ENCODE data around the gene DNASE1L1. TPM values are rescaled to one million over a fixed set of nuclear protein-coding genes. Genes with fewer than 3 reads are reported as not detected.

The DNASE1L1 gene
- total RNA-seq, 4 donors from 2014 or later = 40.7 to 92.9 (median 61.6) TPM

DNA sequence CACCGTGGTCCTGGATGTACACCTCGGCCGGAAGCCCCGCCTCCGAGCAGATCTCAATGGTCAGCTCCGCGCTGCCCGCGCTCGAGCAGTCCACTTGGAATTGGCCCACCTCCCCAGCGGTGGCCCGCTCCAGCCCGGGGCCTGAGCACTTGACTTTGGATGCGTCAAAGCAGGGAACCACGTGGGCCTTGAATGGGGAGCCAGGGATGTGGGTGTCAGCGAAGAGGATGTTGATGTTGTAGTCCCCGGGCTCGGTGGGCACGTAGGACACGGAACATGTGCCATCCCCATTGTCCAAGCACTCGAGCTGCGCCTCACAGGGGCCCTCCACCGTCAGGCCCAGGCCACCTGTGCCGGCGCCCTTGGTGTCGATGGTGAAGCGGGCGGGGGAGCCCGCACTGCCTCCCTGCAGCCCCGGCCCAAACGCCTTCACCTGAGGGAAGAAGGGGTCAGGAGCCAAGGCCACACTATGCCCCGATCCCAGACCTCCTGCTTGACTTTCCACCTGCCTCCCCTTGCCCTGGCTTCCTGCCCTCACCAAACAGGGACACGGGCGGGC lies 48.8 kb downstream of the DNASE1L1 start:
- DNase-seq = no peak
- TF ChIP-seq CTCF (IDR thresholded peaks at IDR 0.05) (no peak), POLR2A (IDR thresholded peaks at IDR 0.05) (no peak)
- 93 to 95% methylated on average over 13 to 31 of the region's 34 CpGs for WGBS, 2 donors
- Histone ChIP-seq H3K4me1 (no peaks in the 10 kb centered on the region), H3K36me3 (peaks cover 64 to 66% of the 10 kb centered on the region in 2 donors), H3K4me3 (replicated peaks in 1 of 3) (no peak overlapping the region), H3K27ac (no peak overlapping the region), H3K9me3 (no peaks in the 10 kb centered on the region), H3K27me3 (no peaks in the 10 kb centered on the region)
- intact Hi-C loops (cut with DNase I) = no loop called here

- intact Hi-C loops (cut with DNase I) = no loop called here
- WGBS, 2 donors = 60% methylated on average over 1 of the region's 41 CpGs; no CpG with 5 or more reads in 1 of the 2 donors
- Histone ChIP-seq H3K27ac (no peak overlapping the region), H3K4me1 (no peaks in the 10 kb centered on the region), H3K9me3 (no peaks in the 10 kb centered on the region), H3K36me3 (peaks cover 64 to 69% of the 10 kb centered on the region in 2 donors), H3K27me3 (no peaks in the 10 kb centered on the region), H3K4me3 (replicated peaks in 1 of 3) (no peak overlapping the region)
- no peak for DNase-seq
- TF ChIP-seq POLR2A (IDR thresholded peaks at IDR 0.05) (no peak), CTCF (IDR thresholded peaks at IDR 0.05) (no peak)
These were observed 49.5 kb downstream of the DNASE1L1 start for GRCh38 chrX:154359362-154360154.

GRCh38 chrX:154358829-154359228 lies 50.2 kb downstream of the DNASE1L1 start:
- Histone ChIP-seq H3K4me3 (replicated peaks in 1 of 3) (no peak overlapping the region), H3K27me3 (no peaks in the 10 kb centered on the region), H3K4me1 (no peaks in the 10 kb centered on the region), H3K9me3 (no peaks in the 10 kb centered on the region), H3K27ac (no peak overlapping the region), H3K36me3 (peaks cover 60 to 72% of the 10 kb centered on the region in 2 donors)
- WGBS, 2 donors = 100% methylated on average over 1 to 2 of the region's 6 CpGs
- intact Hi-C loops (cut with DNase I) = no loop called here
- TF ChIP-seq POLR2A (IDR thresholded peaks at IDR 0.05) (no peak), CTCF (IDR thresholded peaks at IDR 0.05) (no peak)
- no peak for DNase-seq

- 82% methylated on average over 10 of the region's 11 CpGs; no CpG with 5 or more reads in 1 of the 2 donors for WGBS, 2 donors
- DNase-seq = no peak
- Histone ChIP-seq H3K36me3 (peaks cover 66 to 74% of the 10 kb centered on the region in 2 donors), H3K27ac (no peak overlapping the region), H3K27me3 (no peaks in the 10 kb centered on the region), H3K4me3 (replicated peaks in 1 of 3) (no peak overlapping the region), H3K9me3 (no peaks in the 10 kb centered on the region), H3K4me1 (no peaks in the 10 kb centered on the region)
- TF ChIP-seq CTCF (IDR thresholded peaks at IDR 0.05) = no peak
- TF ChIP-seq POLR2A (IDR thresholded peaks at IDR 0.05) = no peak
- intact Hi-C loops (cut with DNase I) = no loop called here
These were observed 51.0 kb downstream of the DNASE1L1 start for GRCh38 chrX:154358011-154358410.

DNA sequence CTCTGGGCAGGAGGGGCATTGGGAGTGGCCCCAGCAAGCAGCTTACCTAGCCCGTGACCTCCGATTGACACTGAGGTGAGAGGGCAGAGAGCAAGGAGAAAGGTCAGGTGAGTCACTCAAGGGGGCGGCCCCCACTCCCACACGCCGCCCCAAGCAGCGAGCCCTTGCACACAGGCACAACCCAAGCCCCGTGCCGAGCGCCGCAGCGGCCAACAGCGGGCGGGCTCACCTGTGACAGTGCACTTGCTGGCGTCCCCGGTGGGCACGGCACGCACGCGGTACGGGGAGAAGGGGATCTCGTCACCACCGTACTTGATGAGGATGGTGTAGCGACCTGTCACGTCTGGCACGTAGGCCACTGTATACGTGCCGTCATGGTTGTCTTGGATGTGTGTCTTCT lies 51.8 kb downstream of the DNASE1L1 start:
- Histone ChIP-seq H3K27ac (no peak overlapping the region), H3K4me3 (replicated peaks in 1 of 3) (no peak overlapping the region), H3K36me3 (peaks cover 66% of the 10 kb centered on the region in 2 donors), H3K27me3 (no peaks in the 10 kb centered on the region), H3K9me3 (no peaks in the 10 kb centered on the region), H3K4me1 (no peaks in the 10 kb centered on the region)
- TF ChIP-seq POLR2A (IDR thresholded peaks at IDR 0.05) = no peak
- TF ChIP-seq CTCF (IDR thresholded peaks at IDR 0.05) = no peak
- intact Hi-C loops (cut with DNase I) = no loop called here
- DNase-seq = no peak
- no CpG with 5 or more reads among the region's 27 CpGs for WGBS, 2 donors

All from thyroid gland (tissue), 4 donors.